CD14-positive monocyte (primary cell): ENCODE data around the gene SSBP2. TPM values are rescaled to one million over a fixed set of nuclear protein-coding genes. Genes with fewer than 3 reads are reported as not detected.

ENCODE experiments used
- DNase-seq, 3 donors: peaks; one replicate each; pipeline ENCODE4 v3.0.0-alpha.2; 2011 to 2022
- H2AFZ ChIP-seq: 2 replicates; pipeline ENCODE4 v1.6.0; 2012; ENCODE audit warnings: mild to moderate bottlenecking, low read depth, low read length, inconsistent platforms; ENCODE audit not compliant: insufficient read depth, poor library complexity, severe bottlenecking
- H3K27ac ChIP-seq, 2 donors: 1 replicate in 1 of 2; 2 replicates in 1 of 2; pipeline ENCODE4 v1.5.1; 2012 to 2013; ENCODE audit warnings: low read length in 2 of 2, control low read depth in 1 of 2, inconsistent platforms in 1 of 2, low read depth in 1 of 2, mild to moderate bottlenecking in 1 of 2
- H3K27me3 ChIP-seq, 2 donors: one replicate each; pipeline versions ENCODE4 v1.6.0 to v1.6.1; 2011 to 2013; ENCODE audit warnings: low read length in 2 of 2; ENCODE audit not compliant: control insufficient read depth in 2 of 2, insufficient read depth in 2 of 2
- H3K36me3 ChIP-seq, 2 donors: replicated peaks in 1 of 2; 1 replicate in 1 of 2; 2 replicates in 1 of 2; pipeline versions ENCODE4 v1.5.1 to v1.6.1; 2012 to 2013; ENCODE audit warnings: low read length in 2 of 2, control low read depth in 1 of 2, inconsistent platforms in 1 of 2, mild to moderate bottlenecking in 1 of 2; ENCODE audit not compliant: insufficient read depth in 2 of 2, control insufficient read depth in 1 of 2
- H3K4me1 ChIP-seq, 2 donors: 1 replicate in 1 of 2; 2 replicates in 1 of 2; pipeline versions ENCODE4 v1.5.1 to v1.6.1; 2012 to 2013; ENCODE audit warnings: low read length in 2 of 2, control low read depth in 1 of 2, inconsistent platforms in 1 of 2, mild to moderate bottlenecking in 1 of 2, moderate library complexity in 1 of 2; ENCODE audit not compliant: insufficient read depth in 2 of 2, control insufficient read depth in 1 of 2
- H3K4me2 ChIP-seq: replicated peaks from 2 replicates; pipeline ENCODE3; 2012; ENCODE audit warnings: low read length, moderate library complexity, mild to moderate bottlenecking; ENCODE audit not compliant: poor library complexity, severe bottlenecking; ENCODE audit errors: extremely low read depth
- H3K4me3 ChIP-seq, 3 experiments: fragments of 200-600 bp in 1 of 3; sonication (generic) in 1 of 3; replicated peaks in 1 of 3; 1 replicate in 2 of 3; 2 replicates in 1 of 3; pipeline ENCODE4 v1.5.1; 2011 to 2013; ENCODE audit warnings: low read length in 3 of 3, mild to moderate bottlenecking in 3 of 3, control low read depth in 2 of 3, low read depth in 2 of 3, inconsistent platforms in 1 of 3, moderate library complexity in 1 of 3
- H3K79me2 ChIP-seq: 2 replicates; pipeline ENCODE4 v1.6.0; 2012; ENCODE audit warnings: mild to moderate bottlenecking, control low read depth, inconsistent platforms, low read length, moderate library complexity; ENCODE audit not compliant: insufficient read depth
- H3K9ac ChIP-seq: 2 replicates; pipeline ENCODE4 v1.6.0; 2017; ENCODE audit warnings: low read length, mild to moderate bottlenecking; ENCODE audit not compliant: insufficient read depth, poor library complexity, severe bottlenecking
- H3K9me3 ChIP-seq, 2 donors: replicated peaks in 1 of 2; 1 replicate in 1 of 2; 2 replicates in 1 of 2; pipeline versions ENCODE4 v1.5.1 to v1.6.1; 2012 to 2013; ENCODE audit warnings: low read length in 2 of 2, control low read depth in 1 of 2; ENCODE audit not compliant: control insufficient read depth in 1 of 2, insufficient read depth in 1 of 2
- H4K20me1 ChIP-seq: 2 replicates; pipeline ENCODE4 v1.6.0; 2012; ENCODE audit warnings: mild to moderate bottlenecking, low read length, control low read depth, moderate library complexity; ENCODE audit not compliant: insufficient read depth
- H3K27ac Mint-ChIP-seq, 7 donors: one replicate each; pipeline ENCODE4 v1.8.0; 2020; ENCODE audit warnings: mild to moderate bottlenecking in 7 of 7, mixed read lengths in 7 of 7, moderate library complexity in 6 of 7, inconsistent platforms in 2 of 7
- H3K27me3 Mint-ChIP-seq, 3 donors: one replicate each; pipeline ENCODE4 v1.8.0; 2021 to 2022; ENCODE audit warnings: low read depth in 3 of 3, mild to moderate bottlenecking in 3 of 3, mixed read lengths in 3 of 3, moderate library complexity in 3 of 3, inconsistent platforms in 1 of 3
- H3K36me3 Mint-ChIP-seq, 2 donors: one replicate each; pipeline ENCODE4 v1.8.0; 2020; ENCODE audit warnings: mixed read lengths in 2 of 2, inconsistent platforms in 1 of 2, mild to moderate bottlenecking in 1 of 2
- H3K4me1 Mint-ChIP-seq: one replicate; pipeline ENCODE4 v1.8.0; 2020; ENCODE audit warnings: mild to moderate bottlenecking, mixed read lengths
- H3K4me3 Mint-ChIP-seq, 2 donors: one replicate each; pipeline ENCODE4 v1.8.0; 2020; ENCODE audit warnings: mild to moderate bottlenecking in 2 of 2, mixed read lengths in 2 of 2, moderate library complexity in 1 of 2
- H3K9me3 Mint-ChIP-seq, 7 donors: one replicate each; pipeline ENCODE4 v1.8.0; 2020 to 2022; ENCODE audit warnings: mixed read lengths in 7 of 7, mild to moderate bottlenecking in 6 of 7, moderate library complexity in 6 of 7, inconsistent platforms in 2 of 7
- WGBS: methylation state at CpG from one replicate; pipeline ENCODE4 v1.1.5; 2013; ENCODE audit warnings: missing lambda C conversion rate; ENCODE audit not compliant: insufficient coverage; 5-methylcytosine and 5-hydroxymethylcytosine counted together
- intact Hi-C, 2 donors: fragments of 100-400 bp; cut with micrococcal nuclease; formaldehyde crosslinking; loops; one replicate each; pipeline versions ENCODE4 v1.15.0 to v1.15.1; 2023
- polyA plus RNA-seq, 3 donors: library from polyadenylated mRNA; depleted of rRNA in 1 of 3; unstranded in 2 of 3; stranded (reverse) in 1 of 3; fragments of 300-500 nt in 2 of 3; fragments of >200 nt in 1 of 3; fragmentation: Illumina TruSeq in 2 of 3; gene quantifications; 1 replicate in 2 of 3; 2 replicates in 1 of 3; pipeline ENCODE4 v1.2.3, GENCODE V29; 2012 to 2021
- TF ChIP-seq, protein P1 (sequence below): fragments of 200-600 bp; IDR thresholded peaks from one replicate; pipeline ENCODE4 v1.8.0; 2022; ENCODE audit warnings: antibody characterized with exemption, mild to moderate bottlenecking

SSBP2 gene
- polyA plus RNA-seq, 3 donors, result 29.1 to 55.2 (median 53.4) TPM

DNA sequence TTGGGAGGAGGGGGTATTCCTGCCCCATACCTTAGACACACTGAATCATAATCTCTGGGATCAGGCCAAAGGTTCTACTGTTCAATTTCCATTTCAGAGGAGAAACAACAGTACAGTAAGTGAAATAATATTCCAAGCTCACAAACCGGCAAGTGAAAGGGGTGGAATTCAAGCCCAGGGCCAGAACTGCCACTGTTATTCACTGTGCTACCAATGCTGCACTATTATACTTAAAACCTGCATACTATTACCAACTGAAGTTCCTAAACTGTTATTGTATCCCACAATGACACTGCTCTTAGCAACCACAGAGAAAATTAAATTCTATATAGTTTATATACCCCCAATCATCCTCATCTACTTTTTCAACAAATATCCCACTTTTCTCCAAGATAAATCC is 24.6 kb downstream of the SSBP2 start:
- H3K9ac ChIP-seq, result no peak overlapping the region
- Mint-ChIP-seq H3K9me3 (no peaks in the 10 kb centered on the region), H3K27ac (no peak overlapping the region), H3K36me3 (no peaks in the 10 kb centered on the region), H3K27me3 (no peaks in the 10 kb centered on the region), H3K4me1 (peaks cover 12% of the 10 kb centered on the region), H3K4me3 (no peak overlapping the region)
- H3K36me3 ChIP-seq, result no peaks in the 10 kb centered on the region
- DNase-seq, result no peak
- TF ChIP-seq, protein P1, sequence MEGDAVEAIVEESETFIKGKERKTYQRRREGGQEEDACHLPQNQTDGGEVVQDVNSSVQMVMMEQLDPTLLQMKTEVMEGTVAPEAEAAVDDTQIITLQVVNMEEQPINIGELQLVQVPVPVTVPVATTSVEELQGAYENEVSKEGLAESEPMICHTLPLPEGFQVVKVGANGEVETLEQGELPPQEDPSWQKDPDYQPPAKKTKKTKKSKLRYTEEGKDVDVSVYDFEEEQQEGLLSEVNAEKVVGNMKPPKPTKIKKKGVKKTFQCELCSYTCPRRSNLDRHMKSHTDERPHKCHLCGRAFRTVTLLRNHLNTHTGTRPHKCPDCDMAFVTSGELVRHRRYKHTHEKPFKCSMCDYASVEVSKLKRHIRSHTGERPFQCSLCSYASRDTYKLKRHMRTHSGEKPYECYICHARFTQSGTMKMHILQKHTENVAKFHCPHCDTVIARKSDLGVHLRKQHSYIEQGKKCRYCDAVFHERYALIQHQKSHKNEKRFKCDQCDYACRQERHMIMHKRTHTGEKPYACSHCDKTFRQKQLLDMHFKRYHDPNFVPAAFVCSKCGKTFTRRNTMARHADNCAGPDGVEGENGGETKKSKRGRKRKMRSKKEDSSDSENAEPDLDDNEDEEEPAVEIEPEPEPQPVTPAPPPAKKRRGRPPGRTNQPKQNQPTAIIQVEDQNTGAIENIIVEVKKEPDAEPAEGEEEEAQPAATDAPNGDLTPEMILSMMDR, result no peak
- H3K79me2 ChIP-seq, result peaks cover 5% of the 10 kb centered on the region
- no peaks in the 10 kb centered on the region for H3K27me3 ChIP-seq
- no peak overlapping the region for H3K27ac ChIP-seq
- no peak overlapping the region for H2AFZ ChIP-seq
- peaks cover 38% of the 10 kb centered on the region for H4K20me1 ChIP-seq
- 83% methylated on average over 1 of the region's 1 CpG for WGBS
- intact Hi-C loops, result no loop called here
- H3K4me2 ChIP-seq, result no peak overlapping the region
- no peaks in the 10 kb centered on the region for H3K4me1 ChIP-seq
- no peak overlapping the region for H3K4me3 ChIP-seq
- no peaks in the 10 kb centered on the region for H3K9me3 ChIP-seq

DNA sequence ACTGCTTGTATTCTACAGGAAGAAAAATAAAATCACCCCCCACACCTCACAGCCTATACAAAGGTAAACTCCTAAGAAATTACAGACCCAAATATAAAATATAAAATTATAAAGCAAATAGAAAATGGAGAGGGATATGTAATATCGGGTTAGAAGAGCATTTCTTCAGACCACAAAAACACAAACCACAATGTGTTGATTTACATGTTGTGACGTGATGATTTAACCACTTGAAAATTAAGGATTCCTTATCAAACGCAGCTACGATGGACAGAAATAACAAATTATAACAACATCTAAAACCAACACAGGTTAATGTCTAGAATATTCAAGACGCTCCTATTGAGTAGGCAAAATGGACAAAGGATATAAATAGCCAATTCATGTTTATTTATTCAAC is 26.3 kb downstream of the SSBP2 start:
- WGBS, result no CpG with 5 or more reads among the region's 5 CpGs
- no peaks in the 10 kb centered on the region for H3K27me3 Mint-ChIP-seq
- intact Hi-C loops, result no loop called here
- peaks cover 10% of the 10 kb centered on the region for H3K79me2 ChIP-seq
- H3K27me3 ChIP-seq, result no peaks in the 10 kb centered on the region
- no peak for DNase-seq
- H3K9me3 Mint-ChIP-seq, result no peaks in the 10 kb centered on the region
- TF ChIP-seq, protein P1, result no peak
- peaks cover 47% of the 10 kb centered on the region for H4K20me1 ChIP-seq
- no peaks in the 10 kb centered on the region for H3K9me3 ChIP-seq
- no peak overlapping the region for H3K4me2 ChIP-seq
- no peak overlapping the region for H2AFZ ChIP-seq
- no peak overlapping the region for H3K9ac ChIP-seq
- H3K36me3 ChIP-seq, result no peaks in the 10 kb centered on the region
- H3K27ac ChIP-seq, result no peak overlapping the region
- H3K36me3 Mint-ChIP-seq, result no peaks in the 10 kb centered on the region
- H3K4me1 ChIP-seq, result no peaks in the 10 kb centered on the region
- no peak overlapping the region for H3K4me3 Mint-ChIP-seq
- no peak overlapping the region for H3K27ac Mint-ChIP-seq
- peaks cover 15% of the 10 kb centered on the region for H3K4me1 Mint-ChIP-seq
- no peak overlapping the region for H3K4me3 ChIP-seq
